OCI-M2 (cell line): ENCODE data around the gene ZNF821.
A peak's percentile ranks its signal among the peaks of the same experiment; 100 is the strongest.
"Not testable (repeated sequence)": the region's sequence is repeated elsewhere in the genome, so short reads cannot be mapped to it uniquely, and the experiment has no call there.

Experiments
- DNase-seq: peaks from one replicate; lab custom pipeline; 2025; ENCODE audit not compliant: unreplicated experiment; lab: John Stamatoyannopoulos, UW

ZNF821 gene

DNA sequence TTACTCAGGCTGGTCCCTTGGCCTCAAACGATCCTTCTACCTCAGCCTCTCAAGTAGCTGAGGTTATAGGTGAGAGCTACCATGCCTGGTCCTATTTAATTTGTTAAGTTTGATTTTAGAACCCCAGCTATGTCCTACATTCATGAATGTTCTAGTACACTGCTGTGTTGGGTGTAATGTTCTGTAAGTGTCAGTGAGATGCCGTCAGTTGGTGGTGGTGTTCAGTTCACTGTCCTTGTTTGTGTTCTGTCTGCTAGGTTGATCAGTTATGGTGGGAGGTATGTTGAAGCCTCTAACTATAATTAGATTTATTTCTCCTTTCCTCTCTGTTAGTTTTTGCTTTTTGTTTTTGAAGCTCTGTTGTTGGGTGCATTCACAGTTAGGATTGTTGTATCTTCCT lies 19.6 kb upstream of the ZNF821 start:
- DNase-seq: no peak

DNA sequence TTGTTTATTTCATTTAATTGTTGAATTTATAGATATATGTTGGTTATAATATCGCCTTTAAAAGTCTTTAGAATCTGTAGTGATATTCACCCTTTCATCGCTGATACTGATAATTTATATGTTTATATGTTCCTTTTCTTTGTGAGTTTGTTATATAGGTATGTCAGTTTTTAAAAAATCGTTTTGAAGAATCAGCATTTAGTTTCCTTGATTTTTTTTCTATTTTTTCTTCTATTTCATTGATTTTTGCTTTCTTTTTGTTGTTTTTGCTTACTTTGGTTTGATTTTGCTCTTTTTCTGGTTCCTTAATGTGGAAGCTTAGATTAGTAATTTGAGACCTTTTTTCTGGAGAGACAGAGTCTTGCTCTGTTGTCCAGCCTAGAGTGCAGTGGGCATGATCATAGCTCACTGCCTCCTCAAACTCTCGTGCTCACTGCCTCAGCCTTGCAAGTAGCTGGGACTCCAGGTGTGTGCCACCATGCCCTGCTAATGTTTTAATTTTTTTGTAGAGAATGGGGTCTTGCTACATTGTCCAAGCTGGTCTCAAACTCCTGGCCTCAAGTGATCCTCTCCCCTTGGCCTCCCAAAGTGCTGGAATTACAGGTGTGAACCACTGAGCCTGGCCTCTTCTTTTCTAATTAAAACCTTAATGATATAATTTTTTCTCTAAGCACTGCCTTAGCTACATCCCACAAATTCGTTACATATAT lies 18.8 kb upstream of the ZNF821 start:
- no peak for DNase-seq

DNA sequence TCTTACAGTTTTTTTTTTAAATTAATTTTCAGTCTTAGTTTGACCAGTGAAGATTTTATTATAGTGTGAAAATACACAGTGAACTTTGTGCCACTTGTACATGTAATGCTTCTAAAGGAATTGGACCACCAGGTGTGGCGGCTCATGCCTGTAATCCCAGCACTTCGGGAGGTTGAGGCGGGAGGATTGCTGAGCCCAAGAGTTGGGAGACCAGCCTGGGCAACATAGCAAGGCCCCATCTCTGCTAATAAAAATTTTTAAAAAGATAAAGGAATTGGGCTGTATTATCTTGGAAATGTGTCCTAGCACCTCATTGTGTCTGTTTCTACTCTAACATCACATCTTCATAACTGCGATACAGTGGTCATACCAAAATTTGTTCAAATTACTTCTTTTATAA lies 15.2 kb upstream of the ZNF821 start:
- no peak for DNase-seq

DNA sequence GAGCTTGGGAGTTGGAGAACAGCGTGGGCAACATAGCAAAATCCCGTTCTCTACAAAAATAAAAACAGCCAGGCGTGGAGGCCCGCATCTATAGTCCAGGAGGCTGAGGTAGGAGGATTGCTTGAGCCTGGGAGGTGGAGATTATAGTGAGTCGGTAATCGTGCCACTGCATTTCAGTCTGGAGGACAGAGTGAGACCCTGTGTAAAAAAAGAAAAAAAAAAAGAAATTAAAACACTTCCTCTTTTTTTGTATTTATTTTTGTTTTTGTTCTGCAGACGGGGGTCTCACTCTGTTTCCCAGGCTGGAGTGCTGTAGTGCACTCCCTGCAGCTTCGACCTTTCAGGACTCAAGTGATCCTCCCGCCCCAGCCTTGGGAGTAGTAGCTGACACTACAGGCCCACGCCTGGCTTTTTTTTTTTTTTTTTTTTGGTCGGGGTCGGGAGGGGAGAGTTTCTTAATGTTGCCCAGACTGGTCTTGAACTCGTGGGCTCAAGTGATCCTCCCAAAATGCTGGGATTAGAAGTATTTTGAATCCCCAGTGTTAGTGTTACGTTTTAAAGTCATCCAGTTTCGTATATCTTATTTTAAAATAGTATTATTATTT lies 12.9 kb upstream of the ZNF821 start:
- DNase-seq: no peak

DNA sequence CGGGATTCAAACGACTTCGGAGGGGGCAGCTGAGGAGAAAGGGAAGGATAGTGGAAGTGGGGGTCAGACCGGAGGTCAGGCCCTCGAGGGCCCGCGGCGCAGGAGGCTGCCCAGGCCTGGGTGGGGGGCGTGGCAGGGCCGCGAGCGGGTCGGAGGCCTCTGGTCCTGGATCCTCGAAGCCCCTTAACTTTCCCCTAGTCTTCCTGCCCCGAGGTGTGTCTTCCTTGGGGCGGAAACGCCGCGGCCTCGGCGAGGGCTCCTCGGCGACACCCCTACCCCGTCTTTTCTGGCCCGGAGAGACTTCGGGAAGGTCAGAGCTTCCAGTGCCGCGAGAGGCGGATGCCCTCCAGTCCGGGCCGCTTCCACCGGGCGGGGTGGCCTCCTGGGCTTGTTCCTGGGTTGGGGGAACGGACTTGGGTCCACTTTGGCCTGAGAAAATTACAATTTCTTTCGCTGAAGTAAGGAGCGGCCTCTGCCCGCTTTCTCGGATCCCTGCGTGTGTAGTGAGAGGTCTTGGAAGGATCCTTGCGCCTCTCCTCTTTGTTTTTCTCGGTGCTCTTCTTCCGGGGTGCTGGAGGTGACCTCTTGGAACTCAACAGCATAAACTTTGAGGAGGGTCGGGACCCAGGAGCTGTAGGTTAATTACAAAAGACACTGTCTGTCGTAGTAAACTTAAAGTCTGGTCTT lies 11.8 kb upstream of the ZNF821 start:
- DNase-seq: no peak

DNA sequence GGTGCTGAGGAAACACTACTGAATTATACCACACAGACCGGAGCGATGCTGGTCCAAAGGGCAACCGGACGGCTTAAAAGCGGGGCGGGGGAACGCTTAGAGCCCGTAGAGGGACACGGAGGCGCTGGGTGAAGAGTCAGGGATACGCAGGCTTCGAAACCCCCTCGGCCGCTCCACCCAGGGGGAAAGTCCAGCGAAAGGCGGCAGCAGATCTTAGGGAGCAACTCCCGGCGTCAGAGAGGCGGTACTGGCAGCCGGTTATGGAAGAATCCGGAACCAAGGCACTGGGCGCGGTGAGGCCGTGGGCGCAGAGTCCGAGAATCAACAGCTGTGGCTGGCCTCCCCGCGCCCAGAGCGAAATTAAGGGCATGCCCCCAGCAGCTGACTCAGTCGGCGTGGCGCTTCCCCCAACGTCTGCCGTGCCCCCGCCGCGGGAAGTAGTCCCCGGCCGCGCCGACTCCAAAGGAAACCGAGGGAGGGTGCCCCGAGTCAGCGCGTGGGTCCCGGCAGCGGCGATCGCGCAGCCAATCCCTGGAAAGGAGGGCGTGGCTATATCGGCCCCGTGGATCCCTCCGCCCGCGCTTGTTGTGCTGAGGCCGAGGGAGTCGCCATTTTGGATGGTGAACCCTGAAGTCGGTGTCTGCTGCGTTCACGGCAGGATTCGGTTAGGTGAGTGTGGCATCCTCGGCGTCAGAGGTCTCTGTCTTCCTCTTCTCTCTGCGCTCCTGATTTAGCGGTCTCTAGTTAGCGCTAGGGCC lies 11.1 kb upstream of the ZNF821 start, which contains the start of gene IST1:
IST1 (plus strand) TSS at position 611 of the 758 bp plus-strand sequence. CDS start 20,110 bp downstream, outside the sequence.
- DNase-seq: peak; percentile 76

DNA sequence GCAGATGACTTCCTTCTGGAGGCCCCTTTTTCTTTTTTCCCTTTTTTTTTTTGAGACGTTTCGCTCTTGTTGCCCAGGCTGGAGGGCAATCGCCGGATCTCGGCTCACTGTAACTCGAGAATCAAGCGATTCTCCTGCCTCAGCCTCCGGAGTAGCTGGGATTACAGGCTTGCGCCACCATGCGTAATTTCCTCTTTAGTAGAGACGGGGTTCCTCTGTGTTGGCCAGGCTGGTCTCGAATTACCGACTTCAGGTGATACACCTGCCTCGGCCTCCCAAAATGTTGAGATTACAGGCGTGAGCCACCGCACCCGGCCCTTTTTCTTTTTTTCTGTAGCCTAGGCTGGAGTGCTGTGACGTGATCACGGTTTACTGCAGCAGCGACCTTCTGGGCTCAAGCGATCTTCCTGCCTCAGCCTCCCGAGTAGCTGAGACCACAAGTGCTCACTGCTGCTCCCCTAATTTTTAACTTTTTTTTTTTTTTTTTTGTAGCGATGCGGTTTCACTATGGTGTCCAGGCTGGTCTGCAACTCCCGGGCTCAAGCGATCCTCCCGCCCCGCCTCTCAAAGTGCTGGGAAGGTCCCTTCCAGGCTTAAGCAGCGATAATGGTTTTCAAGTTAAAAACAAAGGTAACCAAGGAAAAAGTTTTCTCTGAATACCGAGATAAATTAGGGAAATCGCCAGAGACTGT lies 10.4 kb upstream of the ZNF821 start:
- no peak for DNase-seq

DNA sequence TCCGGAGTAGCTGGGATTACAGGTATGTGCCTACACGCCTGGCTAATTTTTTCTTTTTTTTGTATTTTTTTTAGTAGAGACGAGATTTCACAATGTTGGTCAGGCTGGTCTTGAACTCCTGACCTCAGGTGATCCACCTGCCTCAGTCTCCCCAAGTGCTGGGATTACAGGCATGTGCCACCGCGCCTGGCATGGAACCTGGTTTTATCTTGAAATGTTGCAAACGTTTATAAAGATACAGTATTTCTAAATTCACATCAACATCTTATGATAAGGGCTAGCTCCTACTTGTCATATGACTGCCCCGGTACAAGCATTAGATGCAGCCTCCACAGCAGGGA lies 9.9 kb upstream of the ZNF821 start:
- DNase-seq: no peak

DNA sequence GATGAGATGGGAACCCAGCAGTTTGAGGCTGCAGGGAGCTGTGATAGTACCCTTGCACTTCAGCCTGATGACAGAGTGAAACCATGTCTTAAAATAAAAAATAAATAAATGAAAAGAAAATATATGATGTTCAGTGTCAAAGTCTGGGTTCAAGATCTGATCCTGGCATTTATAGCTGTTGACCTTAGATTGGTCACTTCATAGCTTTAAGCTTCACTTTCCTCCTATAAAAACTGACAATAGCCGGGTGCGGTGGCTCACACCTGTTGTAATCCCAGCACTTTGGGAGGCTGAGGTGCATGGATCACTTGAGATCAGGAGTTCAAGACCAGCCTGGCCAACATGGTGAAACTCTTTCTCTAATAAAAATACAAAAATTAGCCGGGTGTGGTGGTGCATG lies 5.2 kb upstream of the ZNF821 start:
- no peak for DNase-seq

DNA sequence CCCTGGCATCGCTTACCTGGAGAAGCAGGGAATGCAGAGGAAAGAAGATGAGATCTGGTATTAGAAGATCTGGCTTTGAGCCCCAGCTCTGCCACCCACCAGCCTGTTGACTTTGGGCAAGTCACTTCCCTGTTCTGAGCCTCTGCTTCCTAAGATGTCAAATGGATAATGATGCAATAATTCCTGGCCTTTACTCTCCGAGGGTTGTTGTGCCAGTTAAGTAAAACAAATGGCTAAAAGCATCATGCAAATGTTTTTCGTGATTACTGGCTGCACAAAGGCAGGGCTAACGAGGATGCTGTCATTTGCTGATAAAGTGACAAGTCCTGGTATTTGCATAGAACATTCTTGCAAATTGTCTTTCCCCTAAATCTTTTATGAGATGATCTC lies 1.3 kb upstream of the ZNF821 start:
- DNase-seq: no peak

DNA sequence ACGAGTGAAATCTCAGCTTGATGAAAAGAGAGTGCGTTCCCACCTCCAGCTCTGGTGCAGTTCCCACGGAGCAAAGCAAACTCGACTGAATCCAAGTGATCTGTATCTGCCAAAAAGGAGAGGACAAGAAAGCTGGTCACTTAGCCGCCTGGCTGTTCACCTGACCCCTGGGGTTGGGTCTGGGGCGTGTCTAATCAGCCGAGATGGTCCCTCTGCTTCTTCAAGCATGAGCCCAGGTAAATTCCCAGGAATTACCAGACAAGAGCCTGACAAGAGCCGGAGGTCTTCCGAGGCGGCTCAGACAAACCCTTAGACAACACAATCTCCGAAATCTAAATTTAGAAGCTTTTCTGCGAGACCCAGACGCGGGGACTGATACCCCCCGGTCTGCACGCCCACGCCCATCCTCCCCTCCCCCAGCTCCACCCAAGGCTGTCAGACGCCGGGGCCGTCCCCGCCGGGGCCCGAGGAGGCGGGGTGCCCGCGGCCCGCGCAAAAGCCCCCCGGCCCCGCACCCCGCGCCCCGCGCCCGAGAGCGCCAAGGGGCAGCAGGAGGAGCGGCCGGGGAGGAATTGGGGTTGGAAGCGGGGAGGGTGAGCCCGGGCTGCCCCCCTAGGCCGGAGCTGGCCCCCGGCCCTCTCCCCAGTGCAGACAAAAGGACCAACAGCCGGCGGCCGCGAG lies 674 bp downstream of the ZNF821 start:
- no peak for DNase-seq

DNA sequence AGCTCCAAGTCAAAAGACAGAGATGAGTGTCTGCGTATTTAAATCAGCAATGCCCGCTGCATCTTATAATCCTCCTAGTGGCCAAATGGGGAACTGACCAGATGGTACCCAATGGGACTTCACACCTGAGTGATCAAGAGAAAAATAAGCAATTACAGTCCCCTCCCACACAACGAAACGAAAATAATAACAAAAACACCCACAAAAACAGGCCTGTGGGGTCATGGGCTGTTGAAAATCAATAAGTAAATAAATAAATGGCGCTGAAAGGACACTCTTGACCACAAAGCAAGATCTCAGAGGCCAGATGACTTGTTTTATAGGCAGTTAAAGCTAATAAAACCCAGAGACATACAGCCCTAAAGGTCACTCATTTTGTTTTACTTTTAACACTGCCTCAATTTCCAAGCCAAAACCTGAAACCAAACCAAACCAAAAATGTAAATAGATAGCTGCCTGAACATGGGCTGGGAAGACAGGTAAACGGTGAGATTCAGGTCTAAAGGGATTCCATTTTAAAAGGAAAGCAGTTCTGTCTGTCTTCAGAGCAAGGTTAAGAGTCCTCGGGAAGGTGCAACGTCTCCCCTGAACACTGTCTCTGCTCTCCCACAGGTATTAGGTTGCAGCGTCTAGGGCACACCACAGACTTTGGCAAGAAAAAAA lies 1.3 kb downstream of the ZNF821 start:
- no peak for DNase-seq

DNA sequence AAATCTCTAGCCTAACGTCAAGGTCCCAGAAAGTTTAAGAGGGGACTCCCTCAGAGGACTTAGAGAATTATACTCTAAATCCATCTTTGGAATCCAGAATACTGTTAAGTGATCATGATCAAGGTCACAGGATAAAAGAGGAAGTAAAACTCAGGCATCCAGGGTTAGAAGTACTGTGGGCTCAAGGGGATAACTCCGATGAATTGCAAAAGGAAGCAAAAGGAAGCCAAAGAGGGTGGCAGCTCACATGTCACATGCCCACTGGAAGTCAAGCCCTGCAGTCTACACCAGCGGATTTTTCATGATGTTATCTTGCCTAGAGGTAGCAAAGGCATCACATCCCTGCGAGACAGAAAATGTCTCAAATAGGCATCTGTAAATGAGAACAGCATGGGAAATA lies 3.8 kb downstream of the ZNF821 start:
- DNase-seq: no peak

DNA sequence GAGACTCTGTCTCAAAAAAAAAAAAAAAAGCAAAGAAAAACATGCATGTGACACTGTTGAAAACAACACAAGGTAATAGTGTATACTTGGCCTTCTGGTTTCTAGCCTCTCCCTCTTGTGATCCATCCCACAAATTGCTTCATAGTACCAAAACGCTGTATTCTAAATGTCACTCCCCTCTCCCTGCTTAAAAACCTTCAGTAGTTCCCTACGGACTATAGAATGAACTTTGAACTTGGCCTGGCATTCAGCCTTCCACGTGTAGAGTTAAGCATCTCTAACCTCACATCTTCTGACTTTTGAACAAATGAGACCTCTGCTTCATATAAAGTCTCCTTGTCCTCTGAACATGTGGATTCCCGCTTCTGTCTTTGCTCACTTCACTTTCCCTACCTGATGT lies 5.1 kb downstream of the ZNF821 start:
- no peak for DNase-seq

DNA sequence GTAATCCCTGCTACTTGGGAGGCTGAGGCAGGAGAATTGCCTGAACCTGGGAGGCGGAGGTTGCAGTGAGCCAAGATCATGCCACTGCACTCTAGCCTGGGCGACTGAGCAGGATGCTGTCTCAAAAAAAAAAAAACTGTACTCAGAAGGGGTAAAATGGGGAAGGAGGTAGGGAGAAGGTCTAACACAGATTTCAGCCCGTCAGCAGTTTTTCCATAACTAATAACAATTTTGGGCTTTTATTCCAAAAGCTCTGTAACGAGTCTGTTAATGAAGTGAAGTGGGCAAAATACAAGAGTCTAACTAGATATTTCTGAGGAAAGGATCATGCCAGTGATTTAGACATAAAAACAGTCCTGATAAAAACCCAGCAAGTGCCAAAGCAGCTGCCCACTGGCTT lies 10.8 kb downstream of the ZNF821 start:
- DNase-seq: no peak

DNA sequence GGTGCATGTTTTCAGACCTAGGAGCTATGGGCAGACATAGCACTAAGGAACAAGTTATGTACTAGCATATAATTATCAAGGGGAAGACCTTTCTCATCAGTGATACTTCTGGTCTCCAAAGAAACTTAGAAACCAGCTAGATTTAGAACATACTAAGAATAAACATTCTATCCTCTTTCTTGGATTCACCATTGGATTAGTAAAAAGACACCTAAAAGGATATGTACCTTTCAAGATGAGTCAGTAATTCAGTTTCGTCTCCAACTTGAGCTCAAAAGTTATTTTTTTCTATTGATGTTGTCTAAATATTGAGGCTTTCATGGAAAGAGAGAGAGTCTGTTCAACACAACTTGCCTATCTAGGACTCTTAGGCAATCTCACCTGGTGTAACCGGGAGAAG lies 13.2 kb downstream of the ZNF821 start:
- DNase-seq: no peak

DNA sequence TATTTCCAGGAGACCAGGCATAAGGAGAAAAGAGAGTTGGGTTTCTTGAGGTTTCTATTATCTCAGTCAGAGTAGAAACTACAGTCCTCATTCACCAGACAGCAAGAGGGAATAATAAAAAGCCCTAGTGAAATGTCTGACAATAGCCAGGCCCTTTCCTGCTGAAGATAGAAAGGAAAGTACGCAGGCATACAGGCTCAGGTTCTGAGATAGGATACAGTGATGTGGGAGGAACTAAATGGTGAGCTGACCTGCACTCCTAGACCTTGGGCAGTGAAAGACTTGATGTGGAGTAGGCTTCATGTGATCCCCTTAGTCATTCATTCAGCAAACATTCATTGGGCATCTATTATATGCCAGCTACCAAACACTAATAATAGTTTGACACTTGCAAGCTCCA lies 14.9 kb downstream of the ZNF821 start:
- no peak for DNase-seq

DNA sequence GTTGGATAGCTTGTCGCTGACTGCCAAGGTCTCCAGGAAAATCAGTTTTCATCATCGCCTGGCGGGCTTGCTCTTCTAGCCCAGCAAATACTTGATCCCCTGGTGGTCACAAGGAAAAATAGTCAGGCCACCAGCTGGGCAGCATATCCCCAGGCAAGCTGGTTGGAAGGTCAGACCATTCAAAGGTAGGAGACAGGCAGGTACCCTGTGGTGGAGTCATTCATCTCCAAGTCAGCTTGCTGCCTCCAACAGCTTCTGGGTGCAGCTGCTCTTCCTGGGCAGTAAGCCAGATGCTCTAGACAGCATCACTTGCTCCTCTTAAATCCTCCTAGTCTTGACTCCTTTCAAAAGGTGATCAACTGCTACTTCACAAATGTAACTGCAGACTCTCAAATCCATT lies 16.0 kb downstream of the ZNF821 start:
- no peak for DNase-seq

DNA sequence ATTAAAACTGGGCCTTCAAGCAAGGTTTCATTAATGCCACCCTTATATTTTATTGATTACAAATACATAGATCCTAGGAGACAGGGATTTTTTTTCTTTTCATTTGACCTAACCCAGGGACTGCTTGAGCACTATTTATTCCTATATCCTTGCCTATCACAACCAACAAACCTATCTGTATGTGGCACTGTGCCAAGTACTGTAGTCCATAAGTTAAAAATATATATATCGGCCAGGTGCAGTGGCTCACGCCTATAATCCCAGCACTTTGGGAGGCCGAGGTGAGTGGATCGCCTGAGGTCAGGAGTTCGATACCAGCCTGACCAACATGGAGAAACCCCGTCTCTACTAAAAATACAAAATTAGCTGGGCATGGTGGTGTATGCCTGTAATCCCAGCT lies 16.8 kb downstream of the ZNF821 start:
- DNase-seq: not testable (repeated sequence)
